Astrocyte (in vitro differentiated cells and primary cell): Measurements from ENCODE around the gene HSPA12B. TPM values are rescaled to one million over a fixed set of nuclear protein-coding genes. Genes with fewer than 3 reads are reported as not detected.

Experiments used
- DNase-seq: peaks from one replicate; pipeline ENCODE4 v3.0.0-alpha.2; 2010; ENCODE audit warnings: low read depth
- FAIRE-seq: peaks from 2 replicates; lab custom pipeline; 2011; peaks lifted over from hg19 to GRCh38; lab: Jason Lieb, UNC
- H2AFZ ChIP-seq: 2 replicates; pipeline ENCODE4 v1.6.0; 2012; ENCODE audit warnings: low read depth, low read length, inconsistent platforms
- H3K27ac ChIP-seq: 2 replicates; pipeline ENCODE4 v1.5.1; 2011; ENCODE audit warnings: low read depth, low read length, inconsistent platforms
- H3K27me3 ChIP-seq: 2 replicates; pipeline ENCODE4 v1.6.0; 2011; ENCODE audit warnings: low read length, inconsistent platforms; ENCODE audit not compliant: insufficient read depth
- H3K36me3 ChIP-seq: 2 replicates; pipeline ENCODE4 v1.5.1; 2011; ENCODE audit warnings: low read length, inconsistent platforms; ENCODE audit not compliant: insufficient read depth
- H3K4me1 ChIP-seq: 2 replicates; pipeline ENCODE4 v1.5.1; 2011; ENCODE audit warnings: low read length, inconsistent platforms; ENCODE audit not compliant: insufficient read depth
- H3K4me2 ChIP-seq: 2 replicates; pipeline ENCODE4 v1.6.0; 2012; ENCODE audit warnings: low read length, inconsistent platforms
- H3K4me3 ChIP-seq: 2 replicates; pipeline ENCODE4 v1.5.1; 2011; ENCODE audit warnings: low read depth, mild to moderate bottlenecking, low read length, inconsistent platforms; ENCODE audit not compliant: insufficient read depth
- H3K79me2 ChIP-seq: 2 replicates; pipeline ENCODE4 v1.6.0; 2012; ENCODE audit warnings: mild to moderate bottlenecking, low read length, inconsistent platforms; ENCODE audit not compliant: insufficient read depth
- H3K9ac ChIP-seq: 2 replicates; pipeline ENCODE4 v1.6.0; 2012; ENCODE audit warnings: mild to moderate bottlenecking, low read length, inconsistent platforms
- H3K9me3 ChIP-seq: 2 replicates; pipeline ENCODE4 v1.5.1; 2012; ENCODE audit warnings: low read depth, mild to moderate bottlenecking, low read length, inconsistent platforms; ENCODE audit not compliant: insufficient read depth
- H4K20me1 ChIP-seq: 2 replicates; pipeline ENCODE4 v1.6.0; 2012; ENCODE audit warnings: low read length, inconsistent platforms; ENCODE audit not compliant: insufficient read depth
- H3K27ac Mint-ChIP-seq: one replicate; pipeline ENCODE4 v1.8.0; 2021; ENCODE audit warnings: mild to moderate bottlenecking, mixed read lengths; ENCODE audit not compliant: unreplicated experiment
- H3K27me3 Mint-ChIP-seq: one replicate; pipeline ENCODE4 v1.8.0; 2021; ENCODE audit warnings: low read depth, mixed read lengths; ENCODE audit not compliant: unreplicated experiment
- H3K36me3 Mint-ChIP-seq: one replicate; pipeline ENCODE4 v1.8.0; 2021; ENCODE audit warnings: low read depth, mixed read lengths; ENCODE audit not compliant: unreplicated experiment
- H3K4me1 Mint-ChIP-seq: one replicate; pipeline ENCODE4 v1.8.0; 2021; ENCODE audit warnings: low read depth, mixed read lengths; ENCODE audit not compliant: unreplicated experiment
- H3K4me3 Mint-ChIP-seq: one replicate; pipeline ENCODE4 v1.8.0; 2021; ENCODE audit warnings: mild to moderate bottlenecking, moderate library complexity, mixed read lengths; ENCODE audit not compliant: unreplicated experiment
- H3K9me3 Mint-ChIP-seq: one replicate; pipeline ENCODE4 v1.8.0; 2021; ENCODE audit warnings: mild to moderate bottlenecking, mixed read lengths; ENCODE audit not compliant: unreplicated experiment
- EZH2 ChIP-seq: IDR thresholded peaks from 2 replicates; pipeline ENCODE4 v1.6.1; 2012; ENCODE audit warnings: mild to moderate bottlenecking, low read length, inconsistent platforms; ENCODE audit not compliant: insufficient read depth
- total RNA-seq: library from RNA; stranded (reverse); gene quantifications from 2 replicates; pipeline ENCODE4 v1.2.1, GENCODE V29; 2021
- TF ChIP-seq, protein P1 (sequence below): IDR thresholded peaks from 2 replicates; pipeline ENCODE4 v1.5.1; 2011; ENCODE audit warnings: low read depth, mild to moderate bottlenecking, inconsistent platforms, low read length, moderate library complexity; ENCODE audit not compliant: insufficient read depth

HSPA12B gene
- total RNA-seq, 1 donor from 2014 or later, result not detected

DNA sequence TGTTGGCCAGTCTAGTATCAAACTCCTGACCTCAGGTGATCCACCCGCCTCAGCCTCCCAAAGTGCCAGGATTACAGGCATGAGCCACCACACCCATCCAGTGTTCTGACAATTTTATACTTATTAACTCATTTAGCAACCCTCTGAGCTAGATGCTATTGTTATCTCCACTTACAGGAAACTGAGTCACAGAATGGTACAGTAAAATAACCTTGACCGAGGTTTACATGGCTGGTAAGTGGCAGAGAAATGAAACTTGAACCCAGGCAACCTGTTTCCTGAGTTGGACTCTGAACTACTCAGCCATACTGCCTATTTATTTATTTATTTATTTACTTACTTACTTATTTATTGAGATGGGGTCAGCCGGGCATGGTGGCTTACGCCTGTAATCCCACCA is 13.4 kb upstream of the HSPA12B start:
- Histone ChIP-seq H3K79me2 (no peaks in the 10 kb centered on the region), H3K4me3 (no peak overlapping the region), H3K4me2 (no peak overlapping the region), H3K27me3 (peaks cover 10% of the 10 kb centered on the region), H4K20me1 (no peaks in the 10 kb centered on the region), H3K9me3 (no peaks in the 10 kb centered on the region), H3K4me1 (no peaks in the 10 kb centered on the region), H3K9ac (no peak overlapping the region), H3K36me3 (no peaks in the 10 kb centered on the region), H3K27ac (no peak overlapping the region), H2AFZ (no peak overlapping the region)
- no peak for DNase-seq
- H3K9me3 Mint-ChIP-seq, result no peaks in the 10 kb centered on the region
- no peak overlapping the region for H3K27ac Mint-ChIP-seq
- H3K36me3 Mint-ChIP-seq, result no peaks in the 10 kb centered on the region
- H3K4me3 Mint-ChIP-seq, result no peak overlapping the region
- no peaks in the 10 kb centered on the region for H3K4me1 Mint-ChIP-seq
- no peak for TF ChIP-seq EZH2
- TF ChIP-seq, protein P1, sequence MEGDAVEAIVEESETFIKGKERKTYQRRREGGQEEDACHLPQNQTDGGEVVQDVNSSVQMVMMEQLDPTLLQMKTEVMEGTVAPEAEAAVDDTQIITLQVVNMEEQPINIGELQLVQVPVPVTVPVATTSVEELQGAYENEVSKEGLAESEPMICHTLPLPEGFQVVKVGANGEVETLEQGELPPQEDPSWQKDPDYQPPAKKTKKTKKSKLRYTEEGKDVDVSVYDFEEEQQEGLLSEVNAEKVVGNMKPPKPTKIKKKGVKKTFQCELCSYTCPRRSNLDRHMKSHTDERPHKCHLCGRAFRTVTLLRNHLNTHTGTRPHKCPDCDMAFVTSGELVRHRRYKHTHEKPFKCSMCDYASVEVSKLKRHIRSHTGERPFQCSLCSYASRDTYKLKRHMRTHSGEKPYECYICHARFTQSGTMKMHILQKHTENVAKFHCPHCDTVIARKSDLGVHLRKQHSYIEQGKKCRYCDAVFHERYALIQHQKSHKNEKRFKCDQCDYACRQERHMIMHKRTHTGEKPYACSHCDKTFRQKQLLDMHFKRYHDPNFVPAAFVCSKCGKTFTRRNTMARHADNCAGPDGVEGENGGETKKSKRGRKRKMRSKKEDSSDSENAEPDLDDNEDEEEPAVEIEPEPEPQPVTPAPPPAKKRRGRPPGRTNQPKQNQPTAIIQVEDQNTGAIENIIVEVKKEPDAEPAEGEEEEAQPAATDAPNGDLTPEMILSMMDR, result no peak
- H3K27me3 Mint-ChIP-seq, result peaks cover 18% of the 10 kb centered on the region
- FAIRE-seq, result no peak

DNA sequence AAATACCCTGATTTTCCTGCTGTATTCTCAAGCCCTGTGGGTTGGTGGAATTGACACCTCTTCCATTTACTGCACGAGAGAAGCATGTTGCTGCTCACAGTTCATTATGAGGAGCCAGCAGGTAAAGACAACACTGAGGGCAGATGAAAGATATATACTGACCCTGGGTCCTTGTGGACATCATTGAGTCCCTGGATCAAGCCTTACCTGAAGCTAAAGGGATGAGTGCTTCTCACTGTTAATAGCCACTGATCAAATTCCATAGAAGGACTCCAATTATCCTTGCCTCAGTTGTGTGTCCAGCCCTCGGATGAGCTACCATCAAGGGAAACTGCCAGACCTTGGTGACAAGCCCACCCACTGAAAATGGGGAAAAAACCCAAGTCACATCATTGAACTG is 12.4 kb upstream of the HSPA12B start:
- H3K79me2 ChIP-seq, result no peaks in the 10 kb centered on the region
- Mint-ChIP-seq H3K4me3 (no peak overlapping the region), H3K27ac (no peak overlapping the region), H3K4me1 (no peaks in the 10 kb centered on the region), H3K9me3 (no peaks in the 10 kb centered on the region), H3K36me3 (no peaks in the 10 kb centered on the region), H3K27me3 (peaks cover 16% of the 10 kb centered on the region)
- H3K4me3 ChIP-seq, result no peak overlapping the region
- H3K4me1 ChIP-seq, result no peaks in the 10 kb centered on the region
- H3K36me3 ChIP-seq, result no peaks in the 10 kb centered on the region
- TF ChIP-seq, protein P1, result no peak
- TF ChIP-seq EZH2, result no peak
- FAIRE-seq, result no peak
- no peak overlapping the region for H3K4me2 ChIP-seq
- H3K27me3 ChIP-seq, result peaks cover 12% of the 10 kb centered on the region
- no peaks in the 10 kb centered on the region for H3K9me3 ChIP-seq
- no peaks in the 10 kb centered on the region for H4K20me1 ChIP-seq
- no peak overlapping the region for H3K9ac ChIP-seq
- DNase-seq, result no peak
- H2AFZ ChIP-seq, result no peak overlapping the region
- no peak overlapping the region for H3K27ac ChIP-seq

DNA sequence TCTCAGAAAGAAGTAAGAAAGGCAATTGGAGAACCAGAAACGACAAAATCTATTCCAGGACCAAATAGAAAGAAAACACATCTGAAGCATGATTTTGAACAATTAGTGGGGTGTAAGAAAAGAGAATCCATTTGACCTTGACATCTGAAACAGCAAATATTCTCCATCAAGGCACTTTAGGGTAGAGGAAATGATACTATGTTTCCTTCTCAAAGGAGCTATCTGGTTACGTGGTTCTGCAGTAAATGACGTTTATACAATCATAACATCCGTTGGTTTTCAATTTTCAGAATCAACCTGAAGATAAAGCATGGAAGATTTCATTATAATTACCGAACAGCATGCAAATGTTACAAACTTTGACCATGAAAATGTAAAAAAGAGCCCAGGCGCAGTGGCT is 11.9 kb upstream of the HSPA12B start:
- no peak overlapping the region for H3K27ac Mint-ChIP-seq
- H4K20me1 ChIP-seq, result no peaks in the 10 kb centered on the region
- no peak overlapping the region for H3K4me3 Mint-ChIP-seq
- H3K27me3 Mint-ChIP-seq, result peaks cover 16% of the 10 kb centered on the region
- H3K36me3 Mint-ChIP-seq, result no peaks in the 10 kb centered on the region
- H3K9ac ChIP-seq, result no peak overlapping the region
- no peak overlapping the region for H2AFZ ChIP-seq
- H3K27me3 ChIP-seq, result peaks cover 12% of the 10 kb centered on the region
- no peaks in the 10 kb centered on the region for H3K9me3 Mint-ChIP-seq
- no peaks in the 10 kb centered on the region for H3K4me1 ChIP-seq
- TF ChIP-seq, protein P1, result no peak
- no peak for TF ChIP-seq EZH2
- FAIRE-seq (no peak), DNase-seq (no peak)
- H3K36me3 ChIP-seq, result no peaks in the 10 kb centered on the region
- no peaks in the 10 kb centered on the region for H3K79me2 ChIP-seq
- no peak overlapping the region for H3K4me3 ChIP-seq
- no peaks in the 10 kb centered on the region for H3K4me1 Mint-ChIP-seq
- no peak overlapping the region for H3K27ac ChIP-seq
- H3K9me3 ChIP-seq, result no peaks in the 10 kb centered on the region
- H3K4me2 ChIP-seq, result no peak overlapping the region
